OCI-LY3 (cell line): ENCODE measurements around the gene PALS1.
"Not testable (repeated sequence)": the region's sequence is repeated elsewhere in the genome, so short reads cannot be mapped to it uniquely, and the experiment has no call there.

Experiments used
- H2AFZ ChIP-seq: fragments of 200-600, 300-600 bp; shearing (Covaris generic); 2 replicates; pipeline ENCODE4 v1.6.0; 2014; ENCODE audit warnings: antibody characterized with exemption, low read depth, low read length
- H3K27ac ChIP-seq: fragments of 200-600, 300-600 bp; sonication (generic); 2 replicates; pipeline ENCODE4 v1.5.1; 2014; ENCODE audit warnings: mild to moderate bottlenecking, low read length, moderate library complexity, mixed read lengths
- H3K27me3 ChIP-seq: fragments of 200-600, 300-600 bp; sonication (generic); 2 replicates; pipeline ENCODE4 v1.6.1; 2014; ENCODE audit warnings: low read depth, low read length, mixed read lengths
- H3K36me3 ChIP-seq: fragments of 200-600, 300-600 bp; sonication (generic); replicated peaks from 2 replicates; pipeline ENCODE3; 2014; ENCODE audit warnings: low read depth, low read length, mixed read lengths
- H3K4me1 ChIP-seq: fragments of 300-600, 200-600 bp; sonication (generic); 2 replicates; pipeline ENCODE4 v1.6.1; 2014; ENCODE audit warnings: low read length, mixed read lengths
- H3K4me2 ChIP-seq: fragments of 200-600, 300-600 bp; sonication (generic); 2 replicates; pipeline ENCODE4 v1.6.1; 2014; ENCODE audit warnings: low read length, mixed read lengths
- H3K4me3 ChIP-seq: fragments of 300-600, 200-600 bp; sonication (generic); 2 replicates; pipeline ENCODE4 v1.5.1; 2014; ENCODE audit warnings: antibody characterized with exemption, mild to moderate bottlenecking, low read length, moderate library complexity
- H3K79me2 ChIP-seq: fragments of 300-600, 200-600 bp; shearing (Covaris generic); 2 replicates; pipeline ENCODE4 v1.6.1; 2014; ENCODE audit warnings: mild to moderate bottlenecking, low read length, mixed read lengths
- H3K9ac ChIP-seq: fragments of 300-600, 200-600 bp; shearing (Covaris generic); 2 replicates; pipeline ENCODE4 v1.6.0; 2014; ENCODE audit warnings: mild to moderate bottlenecking, low read length, moderate library complexity
- H3K9me3 ChIP-seq: fragments of 200-600, 300-600 bp; shearing (Covaris generic); 2 replicates; pipeline ENCODE4 v1.6.1; 2014; ENCODE audit warnings: low read length, mixed read lengths; ENCODE audit not compliant: insufficient read depth
- H4K20me1 ChIP-seq: fragments of 200-600, 300-600 bp; sonication (generic); 2 replicates; pipeline ENCODE4 v1.6.1; 2016; ENCODE audit warnings: low read length, mixed read lengths; ENCODE audit not compliant: insufficient read depth
- CTCF ChIP-seq: fragments of 200-600, 300-600 bp; sonication (generic); IDR thresholded peaks from 2 replicates; pipeline ENCODE4 v1.5.1; 2014; ENCODE audit warnings: antibody characterized with exemption, low read length, low read depth
- EZH2phosphoT487 ChIP-seq: fragments of 200-600 bp; shearing (Covaris generic); IDR thresholded peaks from 2 replicates; pipeline ENCODE4 v1.6.1; 2018; ENCODE audit warnings: antibody characterized with exemption, mixed run types, low read depth

Gene PALS1

GRCh38 chr14:67269298-67270060 lies 28.2 kb downstream of the PALS1 start:
- H3K9ac ChIP-seq = no peak overlapping the region
- no peak for TF ChIP-seq EZH2phosphoT487
- no peak for TF ChIP-seq CTCF
- H3K27me3 ChIP-seq = no peaks in the 10 kb centered on the region
- no peaks in the 10 kb centered on the region for H3K79me2 ChIP-seq
- no peak overlapping the region for H3K27ac ChIP-seq
- H4K20me1 ChIP-seq = no peaks in the 10 kb centered on the region; the same call in 1 of the 2 replicates
- no peaks in the 10 kb centered on the region for H3K9me3 ChIP-seq
- H2AFZ ChIP-seq = no peak overlapping the region
- no peaks in the 10 kb centered on the region for H3K36me3 ChIP-seq
- no peak overlapping the region for H3K4me2 ChIP-seq
- H3K4me1 ChIP-seq = no peaks in the 10 kb centered on the region
- no peak overlapping the region for H3K4me3 ChIP-seq

GRCh38 chr14:67270145-67270753 lies 29.0 kb downstream of the PALS1 start:
- Histone ChIP-seq H3K27me3 (no peaks in the 10 kb centered on the region), H3K36me3 (no peaks in the 10 kb centered on the region), H3K4me2 (no peak overlapping the region), H4K20me1 (no peaks in the 10 kb centered on the region; the same call in 1 of the 2 replicates), H3K9ac (no peak overlapping the region), H3K27ac (no peak overlapping the region), H3K9me3 (no peaks in the 10 kb centered on the region), H3K79me2 (no peaks in the 10 kb centered on the region), H2AFZ (no peak overlapping the region), H3K4me3 (no peak overlapping the region), H3K4me1 (no peaks in the 10 kb centered on the region)
- TF ChIP-seq CTCF (no peak), EZH2phosphoT487 (no peak)

- H2AFZ ChIP-seq = no peak overlapping the region
- no peaks in the 10 kb centered on the region for H3K27me3 ChIP-seq
- no peaks in the 10 kb centered on the region for H3K36me3 ChIP-seq
- H4K20me1 ChIP-seq = no peaks in the 10 kb centered on the region; the same call in 1 of the 2 replicates
- no peak overlapping the region for H3K9ac ChIP-seq
- H3K79me2 ChIP-seq = no peaks in the 10 kb centered on the region
- no peaks in the 10 kb centered on the region for H3K9me3 ChIP-seq
- TF ChIP-seq CTCF (no peak), EZH2phosphoT487 (no peak)
- no peaks in the 10 kb centered on the region for H3K4me1 ChIP-seq
- no peak overlapping the region for H3K4me2 ChIP-seq
- no peak overlapping the region for H3K27ac ChIP-seq
- no peak overlapping the region for H3K4me3 ChIP-seq
Measured at GRCh38 chr14:67270933-67271332, 29.7 kb downstream of the PALS1 start.

GRCh38 chr14:67273281-67273680 lies 32.0 kb downstream of the PALS1 start:
- H3K9ac ChIP-seq, H4K20me1 ChIP-seq, H3K27ac ChIP-seq, H3K79me2 ChIP-seq, H3K4me3 ChIP-seq, H3K4me1 ChIP-seq, H3K4me2 ChIP-seq, H3K9me3 ChIP-seq, H2AFZ ChIP-seq, H3K36me3 ChIP-seq, H3K27me3 ChIP-seq: not testable (repeated sequence)
